Right lobe of liver (tissue), 6 donors: ENCODE results near the gene SPATA19. TPM values are rescaled to one million over a fixed set of nuclear protein-coding genes. Genes with fewer than 3 reads are reported as not detected.

Experiments used
- ATAC-seq, 4 donors: fragments of 200-7000 bp; cut with Tn5 transposase; one replicate each; pipeline ENCODE4 v1.9.1; 2020; ENCODE audit warnings: mild to moderate bottlenecking in 4 of 4, moderate library complexity in 4 of 4
- DNase-seq, 3 donors: peaks; one replicate each; pipeline ENCODE4 v3.0.0-alpha.2; 2020
- H3K27ac ChIP-seq, 3 donors: fragments of 200-600 bp; one replicate each; pipeline ENCODE4 v1.8.0; 2022
- H3K27me3 ChIP-seq, 2 donors: fragments of 200-600 bp; one replicate each; pipeline ENCODE4 v1.8.0; 2022
- H3K36me3 ChIP-seq, 4 donors: fragments of 200-600 bp; sonication (generic) in 1 of 4; one replicate each; pipeline versions ENCODE4 v1.5.1 to v1.8.0; 2017 to 2022; ENCODE audit warnings: control low read depth in 1 of 4
- H3K4me1 ChIP-seq, 4 donors: fragments of 200-600 bp; sonication (generic) in 1 of 4; one replicate each; pipeline versions ENCODE4 v1.5.1 to v1.8.0; 2017 to 2022; ENCODE audit warnings: control low read depth in 1 of 4
- H3K4me3 ChIP-seq, 3 donors: fragments of 200-600 bp; one replicate each; pipeline ENCODE4 v1.8.0; 2022
- H3K9me3 ChIP-seq, 4 donors: fragments of 200-600 bp; sonication (generic) in 1 of 4; one replicate each; pipeline versions ENCODE4 v1.5.1 to v1.8.0; 2017 to 2022; ENCODE audit warnings: control low read depth in 1 of 4
- CTCF ChIP-seq, 4 donors: fragments of 200-600 bp in 3 of 4; fragments of 450-650 bp in 1 of 4; IDR thresholded peaks; one replicate each; pipeline versions ENCODE4 v1.5.1 to v1.8.0; 2016 to 2022; ENCODE audit warnings: antibody characterized with exemption in 4 of 4, mild to moderate bottlenecking in 2 of 4
- POLR2A ChIP-seq: fragments of 450-650 bp; IDR thresholded peaks from one replicate; pipeline ENCODE4 v1.6.1; 2017; ENCODE audit warnings: antibody characterized with exemption, mild to moderate bottlenecking
- WGBS: methylation state at CpG from one replicate; pipeline ENCODE4 v1.1.6; 2018; ENCODE audit warnings: low coverage, low lambda C conversion rate; ENCODE audit not compliant: insufficient coverage; ENCODE audit errors: missing lambda C conversion rate; 5-methylcytosine and 5-hydroxymethylcytosine counted together
- intact Hi-C, 2 donors: fragments of 100-400 bp; cut with DNase I; formaldehyde crosslinking; loops; one replicate each; pipeline versions ENCODE4 v1.11.2 to v1.14.1; 2022
- total RNA-seq, 6 experiments: library from RNA; depleted of rRNA in 2 of 6; stranded (reverse); fragments of >200 nt in 2 of 6; fragmentation: NEBNext Ultra II Directional in 3 of 6; extraction: Animal tissue kit (Norgen Biotek cat#: 25700) in 3 of 6; gene quantifications; one replicate each; pipeline versions ENCODE4 v1.1.0 to v1.2.4, GENCODE V29; 2016 to 2023
- donor health status: DM: no; HTN: yes; CAD: no.
- donor health status: DM: no; HTN: no; CAD: no.
- donor health status: DM: no; HTN: no; CAD: no.
- donor health status: DM: no; HTN: yes; CAD: no.
- donor health status: DM: no; HTN: yes; CAD: no.

Gene SPATA19
- total RNA-seq, 6 experiments from 2014 or later: not detected

- DNase-seq: no peak
- Histone ChIP-seq H3K9me3 (no peaks in the 10 kb centered on the region), H3K4me1 (no peaks in the 10 kb centered on the region), H3K27me3 (no peaks in the 10 kb centered on the region), H3K36me3 (no peaks in the 10 kb centered on the region), H3K4me3 (no peak overlapping the region), H3K27ac (no peak overlapping the region)
- no peak for ATAC-seq
- no peak for TF ChIP-seq CTCF (IDR thresholded peaks at IDR 0.05)
- WGBS: 27% methylated on average over 4 of the region's 6 CpGs
- intact Hi-C loops: no loop called here
Observed at GRCh38 chr11:133797554-133797953, 47.8 kb downstream of the SPATA19 start.

- 74% methylated on average over 10 of the region's 10 CpGs for WGBS
- Histone ChIP-seq H3K4me3 (no peak overlapping the region), H3K27me3 (no peaks in the 10 kb centered on the region), H3K36me3 (no peaks in the 10 kb centered on the region), H3K4me1 (no peaks in the 10 kb centered on the region), H3K9me3 (no peaks in the 10 kb centered on the region), H3K27ac (no peak overlapping the region)
- DNase-seq (no peak), ATAC-seq (no peak)
- TF ChIP-seq POLR2A (no peak), CTCF (IDR thresholded peaks at IDR 0.05) (no peak)
- intact Hi-C loops: no loop called here
Observed at GRCh38 chr11:133796043-133796795, 49.1 kb downstream of the SPATA19 start.

DNA sequence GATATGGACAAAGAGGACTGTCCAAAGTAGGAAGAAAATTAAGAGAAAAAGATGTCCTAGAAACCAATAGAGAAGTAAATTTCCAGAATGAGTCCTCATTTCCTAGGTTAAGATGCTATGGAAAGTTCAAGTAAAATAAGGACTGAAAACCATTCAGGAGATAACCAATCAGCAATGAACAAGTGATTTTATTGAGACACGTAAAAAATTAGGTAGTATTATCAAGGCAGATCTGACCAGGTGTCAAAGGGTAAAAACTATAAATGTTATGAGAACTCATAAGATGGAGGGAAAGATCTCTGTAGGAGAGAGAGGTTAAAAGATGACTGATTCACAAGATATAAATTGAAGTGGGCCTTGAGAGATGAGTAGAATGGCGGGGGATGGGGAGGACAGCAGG lies 50.2 kb downstream of the SPATA19 start:
- intact Hi-C loops: no loop called here
- no peaks in the 10 kb centered on the region for H3K36me3 ChIP-seq
- H3K4me3 ChIP-seq: no peak overlapping the region
- no peak overlapping the region for H3K27ac ChIP-seq
- no peaks in the 10 kb centered on the region for H3K9me3 ChIP-seq
- no peaks in the 10 kb centered on the region for H3K27me3 ChIP-seq
- DNase-seq (no peak), ATAC-seq (no peak)
- TF ChIP-seq POLR2A (no peak), CTCF (IDR thresholded peaks at IDR 0.05) (no peak)
- WGBS: 44% methylated on average over 2 of the region's 2 CpGs
- H3K4me1 ChIP-seq: no peaks in the 10 kb centered on the region

- no peak overlapping the region for H3K27ac ChIP-seq
- no peaks in the 10 kb centered on the region for H3K9me3 ChIP-seq
- no peaks in the 10 kb centered on the region for H3K27me3 ChIP-seq
- H3K4me3 ChIP-seq: no peak overlapping the region
- no peaks in the 10 kb centered on the region for H3K36me3 ChIP-seq
- intact Hi-C loops: no loop called here
- ATAC-seq (no peak), DNase-seq (no peak)
- H3K4me1 ChIP-seq: no peaks in the 10 kb centered on the region
- TF ChIP-seq POLR2A: no peak
- no peak for TF ChIP-seq CTCF (IDR thresholded peaks at IDR 0.05)
- whole genome bisulfite sequencing: 69% methylated on average over 2 of the region's 2 CpGs
Observed at GRCh38 chr11:133794205-133794604, 51.1 kb downstream of the SPATA19 start.
